IMR-90 (cell line): ENCODE measurements around the gene EMX1. TPM values are rescaled to one million over a fixed set of nuclear protein-coding genes. Genes with fewer than 3 reads are reported as not detected.

Experiments
- ATAC-seq: fragments of 200-7000 bp; cut with Tn5 transposase; 2 replicates; pipeline ENCODE4 v1.9.1; 2020; ENCODE audit warnings: low read depth, mild to moderate bottlenecking, moderate library complexity
- BruUV-seq: library from RNA; stranded (reverse); fragments of 400-500 nt; replicated peaks from 2 replicates; lab custom pipeline; 2021; lab: Mats Ljungman, UMichigan
- CTCF ChIA-PET: fragments of 300-600 bp; formaldehyde crosslinking; extraction: SDS; loops from one replicate; lab custom pipeline; 2021; ENCODE audit warnings: antibody characterized with exemption; lab: Yijun Ruan, JAX
- POLR2A ChIA-PET: fragments of 300-600 bp; sonication (Branson Sonifier 250); formaldehyde crosslinking; loops from one replicate; lab custom pipeline; 2022; ENCODE audit warnings: antibody characterized with exemption; ENCODE audit not compliant: unreplicated experiment; lab: Charles Lee
- DNase-seq: peaks from one replicate; pipeline ENCODE4 v3.0.0; 2013
- H2AFZ ChIP-seq: replicated peaks from 2 replicates; pipeline ENCODE3; 2013; ENCODE audit warnings: low read length, mild to moderate bottlenecking; ENCODE audit not compliant: poor library complexity
- H2AK5ac ChIP-seq: 2 replicates; pipeline ENCODE4 v1.6.1; 2013; ENCODE audit warnings: low read depth, low read length, inconsistent platforms
- H2AK9ac ChIP-seq: replicated peaks from 2 replicates; pipeline ENCODE3; 2013; ENCODE audit warnings: mild to moderate bottlenecking, low read depth, low read length, moderate library complexity; ENCODE audit not compliant: poor library complexity
- H2BK120ac ChIP-seq: 2 replicates; pipeline ENCODE4 v1.6.1; 2013; ENCODE audit warnings: low read depth, low read length, inconsistent platforms
- H2BK15ac ChIP-seq: 3 replicates; pipeline ENCODE4 v1.6.1; 2013; ENCODE audit warnings: low read depth, low read length, inconsistent platforms
- H2BK20ac ChIP-seq: 2 replicates; pipeline ENCODE4 v1.6.1; 2013; ENCODE audit warnings: low read depth, mild to moderate bottlenecking, inconsistent platforms, low read length, moderate library complexity
- H2BK5ac ChIP-seq: 2 replicates; pipeline ENCODE4 v1.6.1; 2013; ENCODE audit warnings: mild to moderate bottlenecking, low read depth, low read length, inconsistent platforms; ENCODE audit not compliant: poor library complexity, severe bottlenecking
- H3K14ac ChIP-seq: replicated peaks from 2 replicates; pipeline ENCODE4 v1.6.1; 2013; ENCODE audit warnings: low read depth, low read length, inconsistent platforms
- H3K18ac ChIP-seq: 2 replicates; pipeline ENCODE4 v1.6.1; 2013; ENCODE audit warnings: low read depth, low read length, control low read depth
- H3K23ac ChIP-seq: 2 replicates; pipeline ENCODE4 v1.6.1; 2013; ENCODE audit warnings: low read depth, low read length, inconsistent platforms
- H3K27ac ChIP-seq: 2 replicates; pipeline ENCODE4 v1.5.1; 2013; ENCODE audit warnings: mild to moderate bottlenecking, control low read depth, low read length; ENCODE audit not compliant: insufficient read depth
- H3K27me3 ChIP-seq: 2 replicates; pipeline ENCODE4 v1.6.1; 2013; ENCODE audit warnings: low read length; ENCODE audit not compliant: control insufficient read depth, insufficient read depth
- H3K36me3 ChIP-seq: 2 replicates; pipeline ENCODE4 v1.6.1; 2013; ENCODE audit warnings: low read length, mixed read lengths; ENCODE audit not compliant: control insufficient read depth, insufficient read depth
- H3K4ac ChIP-seq: 2 replicates; pipeline ENCODE4 v1.6.1; 2013; ENCODE audit warnings: low read depth, low read length, inconsistent platforms
- H3K4me1 ChIP-seq: 2 replicates; pipeline ENCODE4 v1.6.1; 2013; ENCODE audit warnings: low read length, mixed read lengths; ENCODE audit not compliant: control insufficient read depth, insufficient read depth
- H3K4me2 ChIP-seq: 2 replicates; pipeline ENCODE4 v1.6.1; 2013; ENCODE audit warnings: low read depth, mild to moderate bottlenecking, control low read depth, low read length, moderate library complexity
- H3K4me3 ChIP-seq: 2 replicates; pipeline ENCODE4 v1.5.1; 2013; ENCODE audit warnings: low read depth, mild to moderate bottlenecking, control low read depth, low read length, moderate library complexity; ENCODE audit not compliant: insufficient read depth
- H3K56ac ChIP-seq: 2 replicates; pipeline ENCODE4 v1.6.1; 2013; ENCODE audit warnings: low read length, inconsistent platforms; ENCODE audit not compliant: insufficient read depth; ENCODE audit errors: extremely low read depth
- H3K79me1 ChIP-seq, 2 experiments: 2 replicates each; pipeline ENCODE4 v1.6.1; 2013; ENCODE audit warnings: low read length in 2 of 2, inconsistent platforms in 1 of 2, low read depth in 1 of 2
- H3K9ac ChIP-seq: 2 replicates; pipeline ENCODE4 v1.6.1; 2013; ENCODE audit warnings: low read depth, low read length, control low read depth
- H3K9me1 ChIP-seq: 2 replicates; pipeline ENCODE4 v1.6.1; 2013; ENCODE audit warnings: low read length, inconsistent platforms; ENCODE audit not compliant: insufficient read depth
- H3K9me3 ChIP-seq: 2 replicates; pipeline ENCODE4 v1.6.1; 2013; ENCODE audit warnings: low read length; ENCODE audit not compliant: control insufficient read depth, insufficient read depth
- H4K20me1 ChIP-seq: 2 replicates; pipeline ENCODE4 v1.6.1; 2013; ENCODE audit warnings: low read length, inconsistent platforms; ENCODE audit not compliant: insufficient read depth
- H4K5ac ChIP-seq: 2 replicates; pipeline ENCODE4 v1.6.1; 2013; ENCODE audit warnings: mild to moderate bottlenecking, low read depth, low read length, control low read depth
- H4K8ac ChIP-seq, 2 experiments: 2 replicates each; pipeline ENCODE4 v1.6.1; 2013; ENCODE audit warnings: low read depth in 2 of 2, low read length in 2 of 2, control low read depth in 1 of 2, inconsistent platforms in 1 of 2
- H4K91ac ChIP-seq: 2 replicates; pipeline ENCODE4 v1.6.1; 2013; ENCODE audit warnings: low read depth, low read length, inconsistent platforms; ENCODE audit not compliant: insufficient read depth
- CEBPB ChIP-seq: IDR thresholded peaks from 2 replicates; pipeline ENCODE4 v1.6.1; 2012; ENCODE audit warnings: low read depth, low read length, improper control_type of control experiment
- CHD1 ChIP-seq: IDR thresholded peaks from 2 replicates; pipeline ENCODE4 v1.6.1; 2012; ENCODE audit warnings: low read depth, low read length, improper control_type of control experiment
- CTCF ChIP-seq: conservative IDR thresholded peaks from 2 replicates; pipeline ENCODE4 v1.5.1; 2012; ENCODE audit warnings: mild to moderate bottlenecking, low read depth, low read length, improper control_type of control experiment
- FOS ChIP-seq: fragments of 150-350 bp; IDR thresholded peaks from 2 replicates; pipeline ENCODE4 v1.6.1; 2016; ENCODE audit warnings: low read depth, low read length
- WGBS, 2 experiments: methylation state at CpG; one replicate each; pipeline versions ENCODE4 v1.1.5 to v1.1.7; 2013; ENCODE audit warnings: missing lambda C conversion rate in 2 of 2; ENCODE audit not compliant: insufficient read length in 1 of 2; ENCODE audit errors: extremely low coverage in 2 of 2; 5-methylcytosine and 5-hydroxymethylcytosine counted together
- dilution Hi-C: fragments of 300-500 bp; cut with HindIII; formaldehyde crosslinking; loops from one replicate; pipeline ENCODE4 v1.14.3; 2018; ENCODE audit warnings: low sequenced_read_pairs; ENCODE audit not compliant: unreplicated experiment
- in situ Hi-C: fragments of 300-500 bp; cut with MboI; formaldehyde crosslinking; loops from 3 replicates; pipeline ENCODE4 v1.14.3; 2019; ENCODE audit warnings: low sequenced_read_pairs, inconsistent platforms, mixed read lengths
- intact Hi-C: fragments of 100-400 bp; cut with micrococcal nuclease; formaldehyde crosslinking; loops from 2 replicates; pipeline ENCODE4 v1.10.0; 2022
- polyA plus RNA-seq, 3 experiments: library from polyadenylated mRNA; depleted of rRNA; stranded (reverse); fragments of >200 nt; gene quantifications; 2 replicates each; pipeline ENCODE4 v1.2.3, GENCODE V29; 2012; ENCODE audit warnings: low replicate concordance in 1 of 3
- total RNA-seq: library from RNA; depleted of rRNA; stranded (reverse); fragments of >200 nt; gene quantifications from 2 replicates; pipeline ENCODE4 v1.2.3, GENCODE V29; 2012

The EMX1 gene
- total and polyA plus RNA-seq, 2 of the 4 experiments (the other 2 are of a cell fraction) = not detected

GRCh38 chr2:72926368-72926767, 9.0 kb downstream of the EMX1 start:
- Histone ChIP-seq H2BK15ac (no peak overlapping the region), H2AK5ac (no peak overlapping the region), H3K4me2 (no peak overlapping the region), H3K36me3 (no peaks in the 10 kb centered on the region), H3K23ac (no peak overlapping the region), H3K18ac (no peak overlapping the region), H3K9me3 (peaks cover 24% of the 10 kb centered on the region), H4K20me1 (peaks cover 12% of the 10 kb centered on the region; the same call in 1 of the 2 replicates), H4K8ac (no peak overlapping the region), H3K56ac (no peak overlapping the region), H3K27me3 (peaks cover 93% of the 10 kb centered on the region), H3K9ac (no peak overlapping the region), H2BK20ac (no peak overlapping the region), H2AFZ (no peak overlapping the region), H4K5ac (no peak overlapping the region), H2AK9ac (no peak overlapping the region), H3K4ac (no peak overlapping the region), H3K4me1 (no peaks in the 10 kb centered on the region), H2BK5ac (no peak overlapping the region), H4K91ac (no peak overlapping the region), H3K4me3 (no peak overlapping the region), H3K79me1 (no peaks in the 10 kb centered on the region), H3K9me1 (no peaks in the 10 kb centered on the region), H3K27ac (no peak overlapping the region), H2BK120ac (no peak overlapping the region), H3K14ac (no peak overlapping the region)
- no peak for TF ChIP-seq CEBPB
- no peak for TF ChIP-seq CHD1
- TF ChIP-seq CTCF = no peak
- no peak for TF ChIP-seq FOS
- DNase-seq (no peak), ATAC-seq (no peak)
- in situ Hi-C loops = no loop called here
- no TSS peak for BruUV-seq
- dilution Hi-C loops = no loop called here
- no CpG with 5 or more reads among the region's 4 CpGs for WGBS, 2 experiments
- intact Hi-C loops = no loop called here
- POLR2A ChIA-PET = interaction anchor here (0.6 kb wide), 1 partner anchor 14 kb away, joined by 3 read pairs; no protein-coding TSS in a partner anchor
- CTCF ChIA-PET = interaction anchor here (1.4 to 1.7 kb wide), 2 partner anchors 47 to 251 kb away, joined by 5 to 8 read pairs; no protein-coding TSS in a partner anchor
